Activated B cell treated with CpG ODN at 0.5 μM for 24 hours (primary cell): ENCODE measurements around the gene GARNL3. TPM values are rescaled to one million over a fixed set of nuclear protein-coding genes. Genes with fewer than 3 reads are reported as not detected.
A peak's percentile ranks its signal among the peaks of the same experiment; 100 is the strongest.

Experiments used
- ATAC-seq: fragments of 200-7000 bp; cut with Tn5 transposase; one replicate; pipeline ENCODE4 v1.10.0; 2021; ENCODE audit warnings: low read depth, mild to moderate bottlenecking, moderate library complexity
- CTCF ChIA-PET: fragments of 350-600 bp; sonication (Branson Sonifier 250); formaldehyde crosslinking; loops from one replicate; lab custom pipeline; 2021; ENCODE audit warnings: antibody characterized with exemption; lab: Charles Lee
- POLR2A ChIA-PET: fragments of 350-600 bp; sonication (Branson Sonifier 250); formaldehyde crosslinking; loops from one replicate; lab custom pipeline; 2021; ENCODE audit warnings: antibody characterized with exemption; lab: Charles Lee
- DNase-seq: peaks from one replicate; pipeline ENCODE4 v3.0.0; 2022
- H3K27ac Mint-ChIP-seq: one replicate; pipeline ENCODE4 v1.8.0; 2020; ENCODE audit warnings: mixed read lengths
- H3K27me3 Mint-ChIP-seq: one replicate; pipeline ENCODE4 v1.8.0; 2021; ENCODE audit warnings: mixed read lengths
- H3K36me3 Mint-ChIP-seq: one replicate; pipeline ENCODE4 v1.8.0; 2021; ENCODE audit warnings: low read depth, mixed read lengths
- H3K4me1 Mint-ChIP-seq: one replicate; pipeline ENCODE4 v1.8.0; 2021; ENCODE audit warnings: mixed read lengths
- H3K4me3 Mint-ChIP-seq: one replicate; pipeline ENCODE4 v1.8.0; 2020; ENCODE audit warnings: mild to moderate bottlenecking, mixed read lengths
- H3K9me3 Mint-ChIP-seq: one replicate; pipeline ENCODE4 v1.8.0; 2020; ENCODE audit warnings: mixed read lengths
- intact Hi-C: fragments of 100-400 bp; cut with micrococcal nuclease; formaldehyde crosslinking; loops from one replicate; pipeline ENCODE4 v1.15.1; 2024
- total RNA-seq: library from RNA; stranded (reverse); gene quantifications from 2 replicates; pipeline ENCODE4 v1.2.3, GENCODE V29; 2022
- TF ChIP-seq, protein P1 (sequence below): fragments of 200-600 bp; IDR thresholded peaks from one replicate; pipeline ENCODE4 v1.8.0; 2022; ENCODE audit warnings: antibody characterized with exemption, mild to moderate bottlenecking

GARNL3 gene
- total RNA-seq, 1 donor from 2014 or later: 10.4 TPM

DNA sequence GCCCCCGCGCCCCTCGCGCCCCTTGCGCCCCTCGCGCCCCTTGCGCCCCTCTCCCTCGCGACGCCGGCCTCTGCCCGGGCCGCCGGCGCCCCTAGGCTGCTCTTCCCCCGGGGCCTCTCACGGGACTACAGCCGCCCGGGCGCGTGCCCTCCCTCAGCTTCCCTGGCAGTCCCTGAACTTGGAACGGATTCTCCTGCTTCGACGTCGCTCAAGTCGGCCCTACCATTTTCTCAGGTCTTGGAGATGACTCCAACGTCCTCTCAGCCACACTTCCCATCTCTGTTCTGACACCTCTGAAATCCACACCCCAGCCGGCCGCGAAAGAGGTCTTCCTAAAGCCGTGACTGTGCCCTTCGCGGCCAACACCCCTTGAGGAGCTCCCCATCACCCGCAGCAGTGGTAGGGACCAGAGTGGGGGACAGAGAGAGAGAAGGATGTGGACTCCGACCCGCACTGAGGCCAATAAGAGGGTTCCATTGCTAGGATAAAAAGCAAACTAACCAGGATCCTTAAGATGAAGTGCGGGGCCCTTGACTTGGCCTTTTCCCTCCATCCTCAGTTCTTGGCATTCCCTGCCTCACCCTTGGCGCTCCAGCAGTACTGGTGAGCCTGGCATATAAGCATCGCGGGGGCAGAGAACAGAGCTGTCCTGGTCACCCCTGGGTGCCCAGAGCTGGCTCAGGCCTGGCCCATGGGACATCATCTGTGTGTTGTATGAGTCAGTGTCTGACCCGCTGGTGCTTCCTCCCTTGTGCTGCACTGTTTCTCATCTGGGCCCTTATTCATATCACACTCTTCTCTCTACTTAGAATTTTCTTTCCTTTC lies 38.6 kb upstream of the GARNL3 start:
- ChIA-PET CTCF (interaction anchor here (3.0 kb wide), 1 partner anchor 12 kb away, joined by 9 read pairs; no protein-coding TSS in a partner anchor), POLR2A (interaction anchor here (0.6 to 2.7 kb wide), 4 partner anchors 19 to 225 kb away, joined by 3 to 28 read pairs (median 8); partner anchors contain the start of genes LRSAM1, RPL12 and SLC2A8)
- intact Hi-C loops: loop anchor here (1.0 to 10.0 kb wide), 4 partner anchors 225 to 899 kb away; partner anchors contain the start of genes LRSAM1, PTGES2, RPL12 and ST6GALNAC4
- H3K27ac Mint-ChIP-seq: peak overlapping the region; percentile 72
- H3K27me3 Mint-ChIP-seq: peaks cover 3% of the 10 kb centered on the region
- TF ChIP-seq, protein P1, sequence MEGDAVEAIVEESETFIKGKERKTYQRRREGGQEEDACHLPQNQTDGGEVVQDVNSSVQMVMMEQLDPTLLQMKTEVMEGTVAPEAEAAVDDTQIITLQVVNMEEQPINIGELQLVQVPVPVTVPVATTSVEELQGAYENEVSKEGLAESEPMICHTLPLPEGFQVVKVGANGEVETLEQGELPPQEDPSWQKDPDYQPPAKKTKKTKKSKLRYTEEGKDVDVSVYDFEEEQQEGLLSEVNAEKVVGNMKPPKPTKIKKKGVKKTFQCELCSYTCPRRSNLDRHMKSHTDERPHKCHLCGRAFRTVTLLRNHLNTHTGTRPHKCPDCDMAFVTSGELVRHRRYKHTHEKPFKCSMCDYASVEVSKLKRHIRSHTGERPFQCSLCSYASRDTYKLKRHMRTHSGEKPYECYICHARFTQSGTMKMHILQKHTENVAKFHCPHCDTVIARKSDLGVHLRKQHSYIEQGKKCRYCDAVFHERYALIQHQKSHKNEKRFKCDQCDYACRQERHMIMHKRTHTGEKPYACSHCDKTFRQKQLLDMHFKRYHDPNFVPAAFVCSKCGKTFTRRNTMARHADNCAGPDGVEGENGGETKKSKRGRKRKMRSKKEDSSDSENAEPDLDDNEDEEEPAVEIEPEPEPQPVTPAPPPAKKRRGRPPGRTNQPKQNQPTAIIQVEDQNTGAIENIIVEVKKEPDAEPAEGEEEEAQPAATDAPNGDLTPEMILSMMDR: no peak
- no peaks in the 10 kb centered on the region for H3K9me3 Mint-ChIP-seq
- H3K4me1 Mint-ChIP-seq: peaks cover 38% of the 10 kb centered on the region
- DNase-seq (peak; percentile 26), ATAC-seq (no peak)
- peaks cover 2% of the 10 kb centered on the region for H3K36me3 Mint-ChIP-seq
- H3K4me3 Mint-ChIP-seq: peak overlapping the region; percentile 88

DNA sequence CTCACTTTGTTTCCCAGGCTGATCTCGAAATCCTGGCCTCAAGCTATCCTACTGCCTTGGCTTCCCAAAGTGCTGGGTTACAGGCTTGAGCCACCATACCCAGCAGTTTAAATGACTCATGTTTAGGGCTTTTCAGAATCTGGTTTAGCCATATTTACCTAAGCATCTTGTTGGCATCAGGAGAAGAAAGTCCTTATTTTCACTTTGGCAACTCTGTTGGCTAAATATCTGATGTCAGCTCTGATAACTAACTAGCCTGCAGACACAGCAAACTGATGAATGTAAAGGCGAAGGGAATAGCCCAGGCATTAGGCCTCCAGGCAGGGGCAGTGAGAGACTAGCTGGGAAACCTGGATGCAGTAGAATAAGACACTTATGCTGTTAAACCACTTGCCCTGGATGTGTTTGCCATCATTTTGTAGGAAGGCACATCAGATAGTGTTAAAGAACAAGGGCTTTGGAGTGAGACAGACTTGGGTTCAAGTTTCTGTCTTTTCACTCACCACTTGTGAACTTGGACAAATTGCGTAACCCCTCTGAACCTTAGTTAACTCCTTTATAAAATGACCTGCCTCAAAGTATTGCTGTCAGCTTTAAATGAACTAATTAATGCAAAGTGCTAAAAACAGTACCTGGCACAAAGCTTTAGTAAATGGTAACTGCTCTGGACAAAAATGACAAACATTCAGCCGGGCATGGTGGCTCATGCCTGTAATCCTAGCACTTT lies 34.7 kb upstream of the GARNL3 start:
- Mint-ChIP-seq H3K9me3 (no peaks in the 10 kb centered on the region), H3K36me3 (no peaks in the 10 kb centered on the region), H3K27ac (no peak overlapping the region), H3K4me3 (no peak overlapping the region), H3K4me1 (peaks cover 10% of the 10 kb centered on the region), H3K27me3 (peaks cover 3% of the 10 kb centered on the region)
- ATAC-seq (no peak), DNase-seq (no peak)
- TF ChIP-seq, protein P1: no peak
- intact Hi-C loops: loop anchor here (10.0 kb wide), 1 partner anchor 895 kb away; the partner anchor contains the start of gene PTGES2
- ChIA-PET POLR2A (no interaction called here), CTCF (no interaction called here)

DNA sequence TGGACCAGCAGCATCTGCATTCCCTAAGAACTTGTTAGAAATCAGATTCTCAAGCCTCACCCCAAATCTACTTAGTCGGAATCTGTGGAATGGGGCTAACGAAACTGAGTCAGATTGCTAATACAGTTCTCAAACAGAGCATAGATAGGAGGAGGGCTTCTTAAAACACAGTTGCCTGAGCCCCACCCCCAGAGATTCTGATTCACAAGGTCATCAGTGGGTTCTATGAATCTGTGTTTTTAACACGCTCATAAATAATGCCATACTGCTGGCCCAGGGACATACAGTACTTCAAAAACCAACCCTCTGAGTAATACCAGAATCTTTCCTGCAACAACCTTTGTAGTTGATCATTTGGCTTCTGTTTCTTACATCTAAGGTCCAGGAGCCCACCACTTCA lies 32.9 kb upstream of the GARNL3 start:
- H3K27me3 Mint-ChIP-seq: peaks cover 3% of the 10 kb centered on the region
- intact Hi-C loops: no loop called here
- no peak overlapping the region for H3K4me3 Mint-ChIP-seq
- ChIA-PET CTCF (interaction anchor here (0.6 kb wide), 1 partner anchor 44 kb away, joined by 3 read pairs; no protein-coding TSS in a partner anchor), POLR2A (no interaction called here)
- DNase-seq (no peak), ATAC-seq (no peak)
- no peak overlapping the region for H3K27ac Mint-ChIP-seq
- no peaks in the 10 kb centered on the region for H3K9me3 Mint-ChIP-seq
- TF ChIP-seq, protein P1: no peak
- H3K36me3 Mint-ChIP-seq: no peaks in the 10 kb centered on the region
- H3K4me1 Mint-ChIP-seq: peaks cover under 1% of the 10 kb centered on the region

DNA sequence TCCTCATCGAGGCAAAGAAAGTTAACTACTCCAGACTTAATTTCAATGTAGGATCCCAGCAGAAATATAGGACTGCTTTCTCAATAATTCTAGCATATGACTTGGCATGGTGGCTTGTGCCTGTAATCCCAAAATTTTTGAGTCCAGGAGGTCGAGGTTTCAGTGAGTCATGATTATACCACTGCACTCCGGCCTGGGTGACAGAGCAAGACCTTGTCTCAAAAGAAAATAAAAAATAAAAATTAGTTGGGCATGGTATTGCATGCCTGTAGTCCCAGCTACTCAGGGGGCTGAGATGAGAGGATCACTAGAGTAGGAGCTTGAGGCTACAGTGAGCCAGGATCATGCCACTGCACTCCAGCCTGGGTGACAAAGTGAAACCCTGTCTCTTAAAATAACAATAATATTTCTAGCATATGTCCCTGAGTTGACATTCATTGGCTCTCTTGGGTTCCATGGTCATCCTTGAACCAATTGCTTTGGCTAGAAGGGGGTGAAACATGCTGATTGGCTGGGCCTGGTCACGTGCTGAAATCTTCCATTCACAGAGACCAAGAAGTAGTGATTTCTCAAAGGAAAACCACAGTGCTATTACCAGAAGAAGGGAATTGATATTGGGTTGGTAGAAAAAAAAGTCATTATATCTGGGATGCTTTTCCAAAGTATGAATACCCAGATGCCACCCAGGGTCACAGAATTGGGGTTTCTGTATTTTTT lies 31.6 kb upstream of the GARNL3 start:
- DNase-seq: no peak
- ChIA-PET POLR2A (no interaction called here), CTCF (no interaction called here)
- Mint-ChIP-seq H3K36me3 (no peaks in the 10 kb centered on the region), H3K4me1 (no peaks in the 10 kb centered on the region), H3K27me3 (peaks cover 3% of the 10 kb centered on the region), H3K9me3 (no peaks in the 10 kb centered on the region), H3K4me3 (no peak overlapping the region), H3K27ac (no peak overlapping the region)
- intact Hi-C loops: no loop called here
- TF ChIP-seq, protein P1: no peak
- ATAC-seq: no peak
